GM13976 (cell line): ENCODE data around the gene IGSF5.
"Not testable (repeated sequence)": the region's sequence is repeated elsewhere in the genome, so short reads cannot be mapped to it uniquely, and the experiment has no call there.

ENCODE experiments used
- DNase-seq: peaks from one replicate; pipeline ENCODE4 v3.0.0; 2012; ENCODE audit warnings: low spot score
- CTCF ChIP-seq: IDR thresholded peaks from 2 replicates; pipeline ENCODE4 v1.5.1; 2012; ENCODE audit warnings: borderline replicate concordance, mild to moderate bottlenecking; ENCODE audit not compliant: insufficient read depth; ENCODE audit errors: extremely low read depth, missing control alignments, control extremely low read depth
- in situ Hi-C: fragments of 300-500 bp; cut with MboI; formaldehyde crosslinking; loops from one replicate; pipeline ENCODE4 v1.12.0; 2022; ENCODE audit warnings: low sequenced_read_pairs, mixed read lengths, inconsistent platforms; ENCODE audit not compliant: unreplicated experiment

The IGSF5 gene

GRCh38 chr21:39744883-39745282 is at the start of gene IGSF5:
TSS of gene IGSF5 (plus strand) at chr21:39745183. CDS start at chr21:39745510, 327 bp downstream.
- in situ Hi-C loops: loop anchor here (10.0 kb wide), 1 partner anchor 60 kb away; no protein-coding TSS in a partner anchor
- not testable (repeated sequence) for DNase-seq

GRCh38 chr21:39696196-39696595 is 48.8 kb upstream of the IGSF5 start:
- no peak for TF ChIP-seq CTCF
- in situ Hi-C loops: no loop called here
- DNase-seq: no peak

GRCh38 chr21:39696618-39697017 is 48.4 kb upstream of the IGSF5 start:
- in situ Hi-C loops: no loop called here
- DNase-seq: no peak
- no peak for TF ChIP-seq CTCF

- DNase-seq: no peak
- in situ Hi-C loops: no loop called here
- no peak for TF ChIP-seq CTCF
These were observed 44.7 kb upstream of the IGSF5 start for GRCh38 chr21:39700318-39700717.

- TF ChIP-seq CTCF: no peak
- DNase-seq: no peak
- in situ Hi-C loops: no loop called here
These were observed 41.4 kb upstream of the IGSF5 start for GRCh38 chr21:39703578-39703977.

GRCh38 chr21:39705849-39706248 is 39.1 kb upstream of the IGSF5 start:
- no peak for DNase-seq
- no peak for TF ChIP-seq CTCF
- in situ Hi-C loops: no loop called here

GRCh38 chr21:39707316-39707715 is 37.7 kb upstream of the IGSF5 start:
- DNase-seq: no peak
- in situ Hi-C loops: no loop called here
- no peak for TF ChIP-seq CTCF
